ENCODE measurements around the gene ATXN3L.

Gene ATXN3L

GRCh38 chrX:13283950-13284546 lies 35.8 kb downstream of the ATXN3L start:
- DNase-seq (ENCODE audit: low read depth) = peak; percentile 58
- TF ChIP-seq, protein P1, sequence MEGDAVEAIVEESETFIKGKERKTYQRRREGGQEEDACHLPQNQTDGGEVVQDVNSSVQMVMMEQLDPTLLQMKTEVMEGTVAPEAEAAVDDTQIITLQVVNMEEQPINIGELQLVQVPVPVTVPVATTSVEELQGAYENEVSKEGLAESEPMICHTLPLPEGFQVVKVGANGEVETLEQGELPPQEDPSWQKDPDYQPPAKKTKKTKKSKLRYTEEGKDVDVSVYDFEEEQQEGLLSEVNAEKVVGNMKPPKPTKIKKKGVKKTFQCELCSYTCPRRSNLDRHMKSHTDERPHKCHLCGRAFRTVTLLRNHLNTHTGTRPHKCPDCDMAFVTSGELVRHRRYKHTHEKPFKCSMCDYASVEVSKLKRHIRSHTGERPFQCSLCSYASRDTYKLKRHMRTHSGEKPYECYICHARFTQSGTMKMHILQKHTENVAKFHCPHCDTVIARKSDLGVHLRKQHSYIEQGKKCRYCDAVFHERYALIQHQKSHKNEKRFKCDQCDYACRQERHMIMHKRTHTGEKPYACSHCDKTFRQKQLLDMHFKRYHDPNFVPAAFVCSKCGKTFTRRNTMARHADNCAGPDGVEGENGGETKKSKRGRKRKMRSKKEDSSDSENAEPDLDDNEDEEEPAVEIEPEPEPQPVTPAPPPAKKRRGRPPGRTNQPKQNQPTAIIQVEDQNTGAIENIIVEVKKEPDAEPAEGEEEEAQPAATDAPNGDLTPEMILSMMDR (conservative IDR thresholded peaks at IDR 0.05; ENCODE audit: low read depth, low read length) = no peak
- no peak overlapping the region for H3K4me3 ChIP-seq (ENCODE audit: low read depth, low read length)

- H3K4me3 ChIP-seq (ENCODE audit: low read depth, low read length) = no peak overlapping the region
- TF ChIP-seq, protein P1 (conservative IDR thresholded peaks at IDR 0.05; ENCODE audit: low read depth, low read length) = no peak
- no peak for DNase-seq (ENCODE audit: low read depth)
Observed at GRCh38 chrX:13283512-13283911, 36.3 kb downstream of the ATXN3L start.

- DNase-seq (ENCODE audit: low read depth) = no peak
- TF ChIP-seq, protein P1 (conservative IDR thresholded peaks at IDR 0.05; ENCODE audit: low read depth, low read length) = no peak
- no peak overlapping the region for H3K4me3 ChIP-seq (ENCODE audit: low read depth, low read length)
Observed at GRCh38 chrX:13281289-13281688, 38.6 kb downstream of the ATXN3L start.

- no peak for DNase-seq (ENCODE audit: low read depth)
- TF ChIP-seq, protein P1 (conservative IDR thresholded peaks at IDR 0.05; ENCODE audit: low read depth, low read length) = no peak
- no peak overlapping the region for H3K4me3 ChIP-seq (ENCODE audit: low read depth, low read length)
Observed at GRCh38 chrX:13279279-13280018, 40.4 kb downstream of the ATXN3L start.

DNA sequence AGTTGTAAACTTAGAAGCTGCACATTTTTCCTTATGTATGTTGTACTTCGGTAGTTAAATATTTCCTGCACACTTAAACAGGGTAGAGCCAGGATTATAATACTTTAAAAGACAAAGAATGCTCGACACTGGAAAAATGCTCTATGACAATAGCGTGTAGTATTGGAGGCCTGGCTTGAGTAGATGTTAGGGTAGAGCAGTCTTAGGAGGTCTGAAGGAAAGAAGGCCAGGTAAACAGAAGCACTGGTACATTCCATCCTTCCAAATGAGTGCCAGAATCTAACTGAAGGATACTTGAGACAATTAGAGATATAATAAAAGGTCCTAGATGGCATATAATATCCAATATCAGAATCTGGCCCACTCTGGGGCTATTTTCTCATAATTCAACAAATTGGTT lies 42.3 kb downstream of the ATXN3L start:
- H3K4me3 ChIP-seq (ENCODE audit: low read depth, low read length) = no peak overlapping the region
- no peak for DNase-seq (ENCODE audit: low read depth)
- TF ChIP-seq, protein P1 (conservative IDR thresholded peaks at IDR 0.05; ENCODE audit: low read depth, low read length) = no peak

GRCh38 chrX:13276991-13277390 lies 42.9 kb downstream of the ATXN3L start:
- TF ChIP-seq, protein P1 (conservative IDR thresholded peaks at IDR 0.05; ENCODE audit: low read depth, low read length) = no peak
- peak; percentile 30 for DNase-seq (ENCODE audit: low read depth)
- H3K4me3 ChIP-seq (ENCODE audit: low read depth, low read length) = no peak overlapping the region

- H3K4me3 ChIP-seq (ENCODE audit: low read depth, low read length) = no peak overlapping the region
- TF ChIP-seq, protein P1 (conservative IDR thresholded peaks at IDR 0.05; ENCODE audit: low read depth, low read length) = no peak
- DNase-seq (ENCODE audit: low read depth) = no peak
Observed at GRCh38 chrX:13275031-13275430, 44.8 kb downstream of the ATXN3L start.

Data from choroid plexus epithelial cell (primary cell).